Non-pigmented ciliary epithelial cell (primary cell): ENCODE data around the gene DCLRE1B.

Experiments used
- DNase-seq: peaks from one replicate; pipeline ENCODE4 v3.0.0-alpha.2; 2010; ENCODE audit warnings: low read depth

DCLRE1B gene

DNA sequence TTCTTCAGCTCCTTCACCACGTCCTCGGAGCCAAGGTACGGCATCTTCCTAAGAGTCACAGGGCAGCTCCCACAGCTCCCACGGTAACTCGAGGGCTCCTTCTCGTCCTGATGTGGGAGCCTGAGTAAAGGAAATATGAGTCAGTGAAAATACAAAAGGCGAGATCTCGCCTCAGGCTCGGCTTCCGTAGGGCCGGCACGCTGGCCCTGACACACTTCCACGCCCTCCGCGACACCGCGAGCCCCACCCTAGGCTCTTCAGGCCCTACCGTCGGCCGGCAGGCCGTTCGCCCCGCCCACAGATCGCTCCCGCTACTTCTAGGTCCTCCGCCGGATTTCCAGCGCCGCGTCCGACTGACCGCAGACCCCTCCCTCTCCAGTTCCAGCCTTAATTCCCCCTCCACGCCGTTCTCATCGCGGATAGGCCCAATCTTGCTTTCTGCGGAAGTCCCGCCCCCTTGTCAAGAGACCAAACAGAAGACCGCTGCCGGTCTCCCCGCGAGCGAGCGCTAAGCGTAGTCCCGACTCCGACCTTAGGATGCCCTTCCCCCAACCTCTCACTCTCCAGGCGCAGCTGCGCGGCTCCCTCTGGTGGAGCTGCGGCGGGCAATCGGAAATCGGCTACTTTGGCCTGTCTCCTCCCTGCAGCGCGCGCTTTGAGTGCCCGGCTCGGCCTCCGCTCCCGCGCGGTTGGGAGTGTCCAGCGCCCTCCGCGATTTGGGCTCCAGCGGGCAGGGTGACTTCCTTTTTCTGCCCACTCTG, at the start of gene DCLRE1B, which contains the start of gene AP4B1:
Gene DCLRE1B, plus strand, starts transcription at position 653 of the 761 bp plus-strand sequence. CDS start 261 bp downstream, outside the sequence.
Gene AP4B1, minus strand, starts transcription at position 126 of the 761 bp plus-strand sequence. Its CDS starts 82 bp downstream, at position 44.
- DNase-seq = peak; percentile 100

DNA sequence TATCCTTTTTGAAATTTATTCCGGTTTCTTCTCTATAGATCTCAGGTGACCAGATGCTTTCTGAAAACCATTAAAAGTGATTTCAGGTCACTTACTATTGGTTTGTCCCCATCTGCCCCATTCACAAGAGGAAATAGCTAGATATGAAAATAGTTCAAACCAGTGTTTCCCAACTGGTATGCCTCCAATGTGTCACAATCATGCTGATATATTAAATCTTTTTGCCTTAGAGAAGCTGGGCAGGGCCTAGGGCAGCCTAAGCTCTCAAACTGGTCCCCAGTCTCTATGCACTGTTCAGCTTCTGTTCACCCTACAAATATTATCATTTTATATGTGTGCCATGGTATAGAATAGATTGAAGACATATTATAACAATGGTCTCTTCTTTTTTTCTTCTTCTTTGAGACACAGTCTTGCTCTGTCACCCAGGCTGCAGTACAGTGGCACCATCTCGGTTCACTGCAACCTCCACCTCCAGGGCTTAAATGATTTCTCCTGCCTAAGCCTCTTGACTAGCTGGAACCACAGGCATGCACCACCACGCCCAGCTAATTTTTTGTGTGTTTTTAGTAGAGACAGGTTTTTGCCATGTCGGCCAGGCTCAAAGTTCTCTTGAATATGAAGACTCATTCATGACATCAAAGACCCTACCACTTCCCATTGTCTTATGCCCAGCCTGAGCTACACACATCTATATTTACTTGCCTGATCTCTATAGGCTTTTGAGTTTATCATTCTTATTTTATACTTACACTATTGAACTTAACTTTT, 49.3 kb upstream of the DCLRE1B start:
- no peak for DNase-seq

DNA sequence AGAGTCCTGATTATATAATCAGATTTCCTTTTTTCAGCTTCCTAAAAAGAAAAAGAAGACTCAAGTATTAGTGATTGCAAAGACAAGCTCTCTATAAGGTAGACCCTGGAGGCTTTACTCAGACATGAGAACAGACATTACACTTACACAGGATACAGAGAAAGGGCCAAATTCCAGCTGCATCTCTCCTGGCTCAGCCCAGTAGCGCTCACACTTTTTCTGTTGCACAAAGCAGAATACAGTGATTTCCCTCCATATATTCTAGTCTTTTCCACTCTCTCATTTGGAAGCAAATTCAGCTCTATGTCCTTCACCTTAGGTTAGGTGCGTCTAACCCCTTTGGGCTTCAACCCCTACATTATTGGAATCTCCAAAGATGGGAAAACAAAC, 48.7 kb upstream of the DCLRE1B start:
- DNase-seq = no peak

DNA sequence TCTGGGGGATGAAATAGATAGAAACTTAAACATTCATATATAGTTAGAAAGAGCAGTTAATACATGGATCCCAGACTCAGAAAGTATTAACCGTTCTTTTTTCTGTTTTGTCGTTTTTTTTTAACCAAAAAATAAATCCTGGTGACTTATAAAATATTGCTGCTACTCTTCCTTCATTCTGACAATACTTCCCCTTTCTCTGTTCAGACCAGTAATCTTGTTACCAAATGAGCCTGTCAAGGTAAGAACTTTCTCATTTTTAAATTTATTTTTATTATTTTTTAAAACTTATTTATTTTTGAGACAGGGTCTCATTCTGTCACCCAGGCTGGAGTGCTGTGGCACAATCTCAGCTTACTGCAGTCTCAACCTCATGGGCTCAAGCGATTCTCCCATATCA, 47.4 kb upstream of the DCLRE1B start:
- no peak for DNase-seq

DNA sequence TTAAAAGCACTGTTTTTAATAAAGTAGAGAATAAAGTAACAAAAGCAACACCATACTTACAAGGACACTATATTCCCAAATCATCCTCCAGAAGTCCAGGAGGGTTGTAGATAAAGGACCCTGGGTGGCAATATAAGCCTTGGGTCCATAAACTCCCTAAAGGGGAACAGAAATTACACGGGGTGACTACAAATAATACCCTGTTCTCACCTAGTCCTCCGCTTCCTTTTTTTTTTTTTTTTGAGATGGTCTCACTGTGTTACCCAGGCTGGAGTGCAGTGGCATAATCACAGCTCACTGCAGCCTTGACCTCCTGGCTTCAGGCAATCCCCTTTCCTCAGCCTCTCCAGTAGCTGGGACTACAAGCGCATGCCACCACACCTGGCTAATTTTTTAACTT, 46.7 kb upstream of the DCLRE1B start:
- DNase-seq = no peak

DNA sequence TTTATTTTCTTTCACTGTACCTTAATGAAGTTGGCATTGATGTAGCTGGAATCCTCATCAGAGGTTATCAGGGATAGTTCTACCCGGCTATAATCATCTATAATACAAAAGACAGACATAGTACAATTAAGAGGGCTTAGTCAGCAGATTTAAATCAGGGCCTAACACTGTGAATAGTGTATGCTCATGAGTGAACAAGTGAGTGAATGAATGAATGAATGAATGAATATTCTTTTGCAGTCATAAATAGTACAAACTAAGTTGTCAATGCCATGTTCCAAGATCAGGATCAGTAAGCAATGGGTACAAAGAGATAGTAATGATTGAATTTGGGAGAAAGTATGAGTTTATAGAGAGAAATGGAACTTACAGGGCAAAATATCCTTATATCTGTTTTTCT, 46.1 kb upstream of the DCLRE1B start:
- no peak for DNase-seq

DNA sequence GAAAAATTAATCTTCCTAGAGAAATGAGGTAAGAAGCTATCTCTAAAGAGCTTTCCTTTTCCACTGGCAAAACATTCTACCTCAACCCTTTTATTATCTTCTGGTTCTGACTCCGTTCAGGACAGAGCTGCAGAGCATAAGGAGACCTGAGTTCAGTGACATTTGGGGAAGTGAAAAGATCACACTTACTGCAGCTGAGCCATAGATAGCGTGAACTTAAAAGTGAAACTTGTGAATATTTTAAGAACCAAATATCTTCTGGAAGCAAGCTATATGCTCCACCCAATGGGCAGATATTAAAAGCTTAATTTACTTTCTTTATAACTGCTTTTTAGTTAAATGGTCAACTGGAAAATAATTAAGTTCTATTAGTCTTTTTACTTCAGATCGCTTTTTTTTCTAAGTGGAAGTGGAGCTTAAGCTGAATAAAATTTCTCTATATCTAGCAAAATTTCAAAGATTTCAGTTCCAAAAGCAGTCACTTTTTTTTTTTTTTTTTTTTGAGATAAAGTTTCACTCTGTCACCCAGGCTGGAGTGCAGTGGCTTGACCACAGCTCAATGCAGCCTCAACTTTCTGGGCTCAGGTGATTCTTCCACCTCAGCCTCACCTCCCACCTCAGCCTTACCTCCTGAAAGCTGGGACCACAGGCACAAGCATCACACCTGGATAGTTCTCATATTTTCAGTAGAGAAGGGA, 45.5 kb upstream of the DCLRE1B start:
- DNase-seq = no peak

DNA sequence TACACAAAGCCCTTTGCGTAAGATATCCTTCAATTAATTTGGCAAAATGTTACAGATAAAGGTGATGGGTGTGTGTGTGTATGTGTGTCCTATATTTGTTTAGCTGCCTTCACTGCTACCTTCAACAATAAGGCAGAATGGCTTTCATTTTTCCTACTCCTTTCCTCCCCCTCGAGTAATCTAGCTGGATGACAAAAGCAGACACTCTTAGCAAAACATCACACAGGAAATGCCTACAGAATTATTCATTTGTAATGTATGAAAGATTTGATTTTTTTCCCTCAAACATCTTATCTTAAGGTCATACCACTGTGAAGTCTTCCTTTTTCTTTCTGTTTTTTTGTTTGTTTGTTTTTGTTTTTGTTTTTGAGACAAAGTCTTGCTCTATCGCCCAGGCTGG, 44.2 kb upstream of the DCLRE1B start:
- DNase-seq = peak; percentile 65

DNA sequence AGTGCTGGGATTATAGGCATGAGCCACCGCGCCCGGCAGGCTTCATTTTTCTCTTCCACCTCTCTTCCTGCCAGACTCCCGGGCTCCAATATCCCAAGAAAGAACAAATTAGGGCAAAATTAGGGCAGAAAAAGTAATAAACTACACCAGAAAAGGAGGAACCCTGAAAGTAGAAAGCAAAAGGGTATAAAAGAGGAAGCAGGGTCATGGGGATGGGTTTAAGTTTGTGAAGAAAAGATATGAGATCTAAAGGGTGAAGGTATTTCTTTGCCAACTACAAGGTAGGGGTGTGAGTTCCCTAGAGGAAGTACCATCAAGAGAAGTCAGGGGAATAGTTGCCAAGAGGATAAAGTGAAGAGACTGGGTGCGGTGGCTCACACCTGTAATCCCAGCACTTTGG, 43.5 kb upstream of the DCLRE1B start:
- DNase-seq = no peak

DNA sequence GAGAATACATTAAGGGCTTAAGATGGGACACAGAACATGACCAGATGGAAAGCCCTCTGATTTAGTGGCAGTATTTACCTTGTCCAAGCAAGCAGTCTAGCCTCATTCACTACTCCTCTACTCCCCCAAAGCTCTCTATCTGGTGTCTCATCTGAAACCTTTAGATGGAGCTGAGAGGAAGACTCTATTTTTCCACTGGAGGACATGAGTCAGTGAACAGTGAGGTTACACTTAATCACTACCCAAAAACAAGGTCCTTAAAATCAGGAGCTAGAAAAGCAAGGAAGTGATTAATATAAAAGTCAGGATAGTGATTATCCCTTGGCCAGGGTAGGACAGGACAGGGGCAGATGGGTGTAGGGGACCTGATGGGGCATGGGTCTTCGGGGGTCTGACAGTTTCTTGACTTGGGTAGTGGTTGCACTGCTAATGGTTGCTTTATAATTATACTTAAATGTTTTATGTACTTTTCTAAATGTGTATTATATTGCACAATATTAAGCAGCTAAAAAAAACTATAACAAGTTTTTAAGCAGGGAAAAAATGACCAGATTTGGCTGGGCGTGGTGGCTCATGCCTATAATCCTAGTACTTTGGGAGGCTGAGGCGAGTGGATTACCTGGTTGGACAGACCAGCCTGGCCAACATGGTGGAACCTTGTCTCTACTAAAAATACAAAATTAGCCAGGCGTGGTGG, 36.6 kb upstream of the DCLRE1B start:
- peak; percentile 43 for DNase-seq

DNA sequence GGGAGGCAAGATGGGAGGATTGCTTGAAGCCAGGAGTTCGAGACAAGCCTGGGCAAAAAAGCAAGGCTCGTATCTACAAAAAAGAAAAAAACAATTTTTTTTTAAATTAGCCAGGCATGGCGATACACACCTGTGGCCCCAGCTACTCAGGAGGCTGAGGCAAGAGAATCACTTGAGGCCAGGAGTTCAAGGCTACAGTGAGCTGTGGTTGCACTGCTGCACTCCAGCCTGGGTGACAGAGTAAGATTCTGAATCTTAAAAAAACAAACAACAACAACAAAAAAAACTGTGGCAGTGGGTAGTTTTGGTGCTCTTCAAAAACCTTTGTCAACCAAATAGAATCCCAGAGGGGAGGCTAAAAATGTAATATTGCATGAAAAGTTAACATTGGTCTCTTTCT, 34.3 kb upstream of the DCLRE1B start:
- DNase-seq = no peak

DNA sequence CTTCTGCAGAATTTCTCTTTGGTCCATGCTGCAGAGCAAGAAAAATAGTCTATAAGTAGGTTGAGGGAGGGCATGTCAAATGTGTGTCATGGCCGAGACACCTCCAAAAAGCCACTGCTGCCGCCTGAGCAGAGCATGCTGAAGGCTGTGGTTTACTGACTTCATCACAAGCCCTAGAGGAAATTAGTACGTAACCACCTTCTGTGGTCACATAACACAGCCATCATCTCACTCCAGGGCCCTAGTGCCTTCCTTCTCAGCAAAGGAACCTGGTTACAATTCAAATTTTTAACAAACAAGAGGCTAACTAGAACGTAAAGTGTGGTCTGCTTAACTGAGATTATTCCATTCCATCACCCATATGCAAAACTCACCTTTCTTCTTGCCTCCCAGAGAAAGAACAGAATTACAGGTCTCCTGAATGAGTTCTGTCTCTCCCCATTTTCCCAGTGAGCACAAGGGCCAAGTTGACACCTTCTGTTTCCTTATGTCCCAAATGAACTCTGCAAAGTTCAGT, 33.5 kb upstream of the DCLRE1B start, which contains the start of gene PTPN22:
Gene PTPN22, minus strand, starts transcription at position 116 of the 517 bp plus-strand sequence.
- peak; percentile 73 for DNase-seq

DNA sequence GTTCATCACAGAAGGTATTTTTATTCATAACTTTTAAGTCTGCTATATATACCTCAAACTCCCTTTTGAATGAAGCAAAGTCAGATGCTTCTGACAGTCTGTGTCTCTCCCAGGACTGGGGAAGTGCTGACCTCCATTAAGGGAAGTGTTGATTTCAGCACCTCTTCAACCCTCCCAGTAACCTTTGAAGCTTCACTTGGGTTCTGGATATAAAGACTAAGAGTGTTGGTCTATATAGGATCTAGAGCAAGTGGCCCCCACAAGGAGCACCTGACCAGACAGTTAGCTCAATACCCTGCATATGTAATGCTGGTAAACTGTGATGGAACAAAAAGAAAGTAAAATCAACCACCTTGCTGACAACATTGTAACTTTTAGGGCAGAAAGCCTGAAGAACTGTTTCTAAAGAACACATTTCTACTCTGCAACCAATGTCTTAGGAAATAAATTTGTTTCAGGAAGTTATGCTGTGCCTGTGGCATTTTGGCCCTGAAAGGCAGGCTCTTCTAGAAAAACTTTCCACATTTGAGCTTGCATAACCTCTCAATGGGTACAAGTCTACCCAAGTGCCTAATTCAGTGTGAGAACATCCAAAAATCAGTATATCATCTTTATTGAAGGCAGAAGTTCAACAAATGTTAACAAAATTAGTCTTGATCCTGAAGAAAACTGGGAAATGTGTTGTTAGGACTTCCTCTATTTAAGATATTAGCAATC, 32.7 kb upstream of the DCLRE1B start:
- no peak for DNase-seq

DNA sequence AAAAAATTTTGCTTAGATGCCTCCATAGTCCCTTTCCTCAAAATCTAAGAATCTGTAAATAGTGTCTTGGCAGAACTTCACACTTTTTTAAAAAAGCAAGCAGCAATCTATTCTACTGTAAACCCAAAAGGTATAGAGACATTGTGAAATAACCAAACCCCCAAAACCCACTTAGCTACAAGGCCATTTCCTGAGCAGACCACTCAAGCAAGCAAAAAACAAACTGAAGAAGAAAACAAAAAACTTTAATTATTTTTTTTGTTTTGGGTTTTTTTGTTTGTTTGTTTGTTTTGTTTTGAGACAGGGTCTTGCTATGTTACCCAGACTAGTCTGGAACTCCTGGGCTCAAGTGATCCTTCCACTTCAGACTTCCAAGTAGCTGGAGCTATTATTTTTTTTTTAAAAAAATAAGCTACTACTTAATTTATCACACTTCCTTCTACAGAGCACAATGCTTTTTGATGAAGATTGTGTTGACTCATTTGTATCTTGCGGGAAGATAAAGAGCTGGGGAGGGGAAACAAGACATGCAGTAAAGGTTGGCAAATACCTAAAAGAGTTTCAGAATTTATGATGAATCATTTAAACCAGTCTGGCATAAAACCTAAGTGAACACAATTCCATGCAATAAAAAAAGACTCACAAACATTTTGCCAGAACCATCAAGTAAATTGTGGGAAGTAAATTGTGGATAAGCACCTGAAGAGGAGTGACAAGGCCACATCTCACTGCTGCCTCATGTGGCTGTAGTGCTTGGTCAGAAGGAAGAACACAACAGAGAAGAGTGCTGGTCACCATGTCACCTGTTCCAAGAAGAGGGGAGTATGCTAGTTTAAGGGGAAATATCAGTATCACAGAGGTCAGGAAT, 30.9 kb upstream of the DCLRE1B start:
- DNase-seq = no peak

DNA sequence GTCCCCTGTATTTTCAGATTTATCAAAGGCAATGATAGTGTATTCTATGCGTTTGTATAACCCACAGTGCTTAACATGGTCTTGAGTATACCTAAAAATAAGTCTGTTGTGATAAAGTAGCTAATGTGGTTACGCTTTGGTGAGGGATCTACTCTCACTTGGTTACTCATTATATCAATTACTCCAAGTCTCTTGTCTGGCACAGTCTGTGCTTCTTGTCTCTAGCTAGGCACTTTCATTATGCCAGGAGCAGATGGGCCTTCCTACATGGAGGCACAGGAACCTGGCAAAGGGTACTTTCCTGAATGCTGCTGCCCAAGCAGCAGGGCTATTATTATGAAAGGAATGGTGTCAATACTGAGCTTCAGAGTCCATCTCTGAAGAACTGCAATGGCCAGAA, 29.4 kb upstream of the DCLRE1B start:
- DNase-seq = no peak

DNA sequence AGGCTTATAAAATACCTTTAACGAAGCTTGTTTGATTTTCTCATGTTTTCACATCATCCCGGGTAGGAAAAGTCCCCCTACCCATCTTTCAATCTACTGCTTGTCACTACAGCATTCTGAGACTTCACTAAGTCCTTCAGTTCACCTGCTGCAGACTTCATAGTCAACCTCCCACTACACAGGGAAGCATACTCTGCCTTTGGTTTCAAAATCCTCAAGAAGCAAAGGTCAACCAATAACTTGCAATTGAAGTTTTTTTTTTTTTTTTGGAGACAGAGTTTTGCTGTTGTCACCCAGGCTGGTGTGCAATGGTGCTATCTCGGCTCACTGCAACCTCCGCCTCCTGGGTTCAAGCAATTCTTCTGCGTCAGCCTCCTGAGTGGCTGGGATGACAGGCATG, 28.9 kb upstream of the DCLRE1B start:
- DNase-seq = no peak

DNA sequence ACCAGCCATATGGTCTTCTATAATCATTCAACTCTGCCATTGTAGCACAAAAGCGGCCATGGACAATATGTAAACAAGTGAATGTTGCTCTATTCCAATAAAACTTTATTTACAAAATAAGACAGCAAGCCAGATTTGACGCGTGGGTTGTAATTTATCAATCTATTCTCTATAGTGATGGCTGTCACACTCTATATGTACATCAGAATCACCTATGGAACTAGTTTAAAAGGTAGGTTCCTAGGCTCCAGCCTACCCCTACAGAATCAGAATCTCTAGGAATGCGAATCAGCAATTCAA, 25.4 kb upstream of the DCLRE1B start:
- no peak for DNase-seq

DNA sequence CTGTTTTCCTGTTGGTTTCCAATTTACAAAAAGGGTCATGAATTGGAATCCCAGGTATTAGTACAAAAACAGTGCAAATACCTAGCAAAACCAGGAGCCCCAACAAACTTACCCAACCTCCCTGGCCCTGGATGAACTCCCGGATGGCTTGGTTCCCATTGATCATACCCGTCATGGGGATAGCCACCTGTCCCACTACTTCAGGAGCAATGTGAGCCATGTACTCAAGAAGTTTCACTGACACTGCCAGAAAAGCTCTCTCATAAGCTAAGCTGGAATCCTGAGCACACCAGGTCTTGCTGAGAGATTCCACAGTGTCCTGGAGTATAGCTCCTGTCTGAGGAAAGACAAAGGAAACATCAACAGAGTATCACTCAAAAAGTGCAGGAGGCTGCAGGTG, 23.5 kb upstream of the DCLRE1B start:
- DNase-seq = no peak

DNA sequence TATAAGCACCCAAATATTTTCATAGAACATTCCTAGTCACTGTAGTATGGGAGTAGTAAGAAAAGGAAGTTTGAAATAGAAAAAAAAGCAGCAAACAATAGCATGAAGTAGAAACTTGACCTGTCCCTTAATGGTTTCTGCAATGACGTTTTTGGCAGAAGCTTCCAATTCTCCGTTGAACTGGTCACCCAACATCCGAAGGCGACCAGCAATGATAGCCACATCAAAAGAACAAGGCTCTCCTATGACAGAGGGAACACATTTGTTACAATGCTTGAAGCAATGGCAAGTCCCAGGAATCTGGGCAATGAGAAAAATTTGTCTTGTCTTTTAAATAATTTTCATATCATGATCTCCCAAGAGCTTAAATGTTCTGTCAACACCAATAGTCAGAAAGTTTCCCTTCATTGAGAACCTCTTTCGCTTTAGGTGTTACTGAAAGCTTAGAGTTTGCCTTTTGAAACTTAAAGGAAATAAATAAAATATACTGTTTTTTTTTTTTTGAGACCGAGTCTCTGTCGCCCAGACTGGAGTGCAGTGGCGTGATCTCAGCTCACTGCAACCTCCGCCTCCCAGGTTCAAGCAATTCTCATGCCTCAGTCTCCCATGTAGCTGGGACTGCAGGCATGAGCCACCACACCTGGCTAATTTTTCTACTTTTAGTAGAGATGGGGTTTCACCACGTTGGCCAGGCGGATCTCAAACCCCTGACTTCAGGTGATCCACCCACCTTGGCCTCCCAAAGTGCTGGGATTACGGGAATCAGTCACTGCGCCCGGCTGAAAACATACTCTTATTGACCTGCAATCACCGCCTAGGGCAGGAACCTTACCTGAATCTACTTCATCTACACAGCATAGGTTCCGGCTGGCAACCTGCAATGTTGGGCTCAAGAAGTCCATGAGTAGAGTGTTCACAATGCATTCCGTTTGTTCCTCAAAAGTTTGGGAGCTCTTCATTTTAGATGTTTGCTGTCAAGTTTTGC, 18.4 kb upstream of the DCLRE1B start:
- no peak for DNase-seq
